GM21447 (cell line): ENCODE results near the gene ZNF831.

ENCODE experiments used
- ATAC-seq: cut with Tn5 transposase; IDR thresholded peaks from one replicate; pipeline ENCODE4 v1.9.1; 2021; ENCODE audit not compliant: unreplicated experiment

Gene ZNF831

DNA sequence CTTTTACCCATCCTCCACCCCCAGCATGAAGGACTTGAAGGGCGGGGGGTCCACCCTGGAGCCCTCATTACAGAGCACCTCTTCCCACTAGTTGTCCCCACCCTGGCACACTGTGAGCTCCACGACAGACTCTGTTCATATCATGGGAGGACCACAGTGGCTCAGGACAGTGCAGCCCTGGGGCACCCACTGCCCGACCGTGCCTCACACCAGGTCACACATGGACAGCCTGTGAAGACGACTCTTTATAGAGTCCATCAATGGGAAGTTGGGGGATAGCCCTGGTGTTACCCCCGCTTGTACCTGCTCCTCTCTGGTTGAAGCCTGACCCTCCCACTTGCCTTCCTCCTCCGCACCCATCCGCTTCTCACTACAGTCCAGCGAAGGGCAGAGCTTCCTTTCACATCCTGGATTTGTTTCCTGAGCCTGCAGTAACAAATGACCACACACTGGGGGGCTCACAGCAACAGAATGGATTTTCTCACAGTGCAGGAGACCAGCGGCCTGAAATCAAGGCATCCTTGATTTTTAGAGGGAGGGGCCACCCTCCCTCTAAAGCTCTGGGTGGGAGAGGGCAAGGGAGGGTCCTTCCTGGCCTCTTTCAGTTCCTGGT, 15.5 kb downstream of the ZNF831 start:
- no peak for ATAC-seq

DNA sequence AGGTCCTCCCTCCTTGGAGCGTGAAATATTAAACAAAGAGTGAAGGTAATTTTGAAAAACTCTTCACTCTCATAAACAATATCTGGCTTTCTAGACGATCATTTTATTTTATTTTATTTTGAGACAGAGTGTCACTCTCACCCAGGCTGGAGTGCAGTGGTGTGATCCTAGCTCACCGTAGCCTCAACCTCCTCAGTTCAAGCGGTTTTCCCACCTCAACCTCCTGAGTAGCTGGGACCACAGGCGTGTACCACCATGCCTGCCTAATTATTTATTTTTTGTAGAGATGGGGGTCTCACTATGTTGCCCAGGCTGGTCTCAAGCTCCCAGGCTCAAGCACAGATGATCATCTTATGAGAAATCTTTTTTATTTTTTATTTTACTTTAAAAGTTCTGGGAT, 16.4 kb downstream of the ZNF831 start:
- no peak for ATAC-seq

DNA sequence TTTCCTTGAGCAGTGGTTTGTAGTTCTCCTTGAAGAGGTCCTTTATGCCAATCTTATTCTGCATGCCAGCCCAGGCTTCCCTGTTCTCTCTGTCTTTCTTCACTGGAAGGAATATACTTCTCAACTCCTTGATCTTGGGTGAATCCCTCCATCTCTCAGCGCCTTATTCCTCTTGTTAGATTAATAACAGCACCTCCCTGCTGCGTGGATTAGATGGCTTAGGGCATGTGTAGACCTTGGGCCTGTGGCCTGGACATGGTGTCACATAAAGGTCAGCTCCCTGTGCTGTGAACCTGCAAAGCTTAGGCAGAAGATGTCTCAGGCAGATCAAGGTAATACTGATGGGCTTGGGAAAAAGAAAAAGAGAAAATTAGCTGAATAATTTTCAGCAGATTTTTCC, 18.3 kb downstream of the ZNF831 start:
- no peak for ATAC-seq

DNA sequence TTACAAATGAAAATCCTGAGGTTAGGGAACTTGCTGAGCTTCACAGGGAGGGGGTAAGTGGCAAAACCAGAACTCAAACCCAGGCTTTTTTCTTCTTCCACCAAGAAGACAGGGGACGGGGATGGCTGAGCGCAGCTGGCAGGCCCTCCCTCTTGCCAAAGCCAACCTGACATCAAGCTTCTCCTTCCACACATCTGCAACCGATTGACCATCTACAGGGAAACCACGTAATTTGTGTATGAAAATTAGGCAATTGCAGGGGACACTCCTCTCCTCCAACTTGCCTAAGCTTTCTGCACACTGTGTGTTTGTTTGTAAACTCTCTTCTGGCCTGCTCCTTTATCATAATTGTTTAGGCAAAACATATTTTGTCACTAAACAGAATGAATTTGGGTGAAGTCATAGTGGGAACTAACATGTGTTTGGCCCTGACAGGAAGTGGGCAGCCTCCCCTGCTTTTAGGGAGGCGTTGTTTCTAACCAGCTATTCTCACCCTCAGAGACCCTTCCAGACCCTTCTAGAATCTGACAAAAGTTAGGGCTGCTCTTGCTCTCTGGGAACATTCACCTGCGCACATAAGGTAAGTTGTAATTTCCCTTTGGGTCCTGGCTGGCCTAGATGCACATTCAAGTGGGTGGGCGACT, 18.9 kb downstream of the ZNF831 start:
- no peak for ATAC-seq

DNA sequence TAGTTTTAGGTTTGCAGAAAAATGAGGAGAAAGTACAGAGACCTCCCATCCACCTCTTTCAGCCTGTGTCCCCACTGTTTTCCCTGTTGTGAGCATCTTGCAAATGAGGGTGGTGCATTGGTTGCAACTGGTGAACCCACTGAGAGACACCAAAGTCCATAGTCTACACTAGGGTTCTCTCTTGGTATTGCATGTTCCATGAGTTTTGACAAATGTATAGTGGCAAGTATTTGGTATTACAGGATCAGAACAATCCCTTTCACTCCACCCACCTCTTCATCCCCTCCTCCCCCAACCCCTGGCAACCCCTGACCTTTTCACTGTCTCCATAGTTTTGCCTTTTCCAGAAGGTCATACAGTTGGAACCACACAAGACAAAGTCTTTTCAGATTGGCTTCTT, 20.1 kb downstream of the ZNF831 start:
- ATAC-seq, result no peak

DNA sequence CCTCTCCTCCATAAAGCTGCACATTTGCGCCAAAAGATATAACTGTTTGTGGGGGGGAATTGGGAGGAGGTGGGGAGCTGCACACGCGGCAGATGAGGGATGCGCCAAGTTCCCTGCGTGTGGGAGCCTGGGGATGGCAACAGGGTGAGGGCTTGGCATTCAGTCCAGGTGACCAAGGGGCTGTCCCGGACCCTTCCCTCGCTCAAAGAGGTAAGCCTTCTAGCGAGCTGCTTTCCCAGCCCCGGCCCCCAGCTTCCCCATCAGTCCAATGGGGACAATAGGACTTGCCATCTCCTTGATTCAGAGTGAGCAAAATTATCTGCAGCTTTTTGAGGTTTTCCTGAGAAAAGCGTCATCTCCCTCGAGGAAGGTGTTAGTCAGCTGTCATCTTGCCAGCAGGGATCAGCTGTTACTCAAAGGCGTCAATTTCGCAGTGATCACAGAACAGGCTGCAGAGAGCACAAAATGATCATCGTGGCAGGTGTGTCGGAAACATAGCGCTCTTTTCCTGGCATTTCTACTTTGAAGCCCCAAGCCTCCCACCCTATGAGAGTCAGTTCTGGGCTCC, 21.3 kb downstream of the ZNF831 start:
- no peak for ATAC-seq

DNA sequence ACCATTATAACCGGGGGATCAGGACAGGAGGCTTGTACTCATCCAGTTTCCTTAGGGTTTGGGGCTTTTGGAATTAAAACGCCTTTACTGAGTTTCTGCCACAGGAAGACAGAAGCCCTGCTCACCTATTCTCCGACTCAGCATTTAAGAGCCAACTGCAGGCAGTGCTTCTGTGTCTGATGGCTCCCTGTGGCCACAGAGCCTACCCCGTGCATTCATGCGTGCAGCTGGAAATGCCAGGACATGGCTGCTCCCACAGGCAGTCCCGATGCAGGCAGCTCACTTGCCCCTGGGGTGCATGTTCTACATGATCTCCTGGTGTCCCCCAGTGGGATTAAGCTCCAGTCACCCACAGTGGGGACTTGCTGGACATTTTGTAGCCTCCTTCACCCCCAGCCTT, 22.2 kb downstream of the ZNF831 start:
- ATAC-seq, result no peak

DNA sequence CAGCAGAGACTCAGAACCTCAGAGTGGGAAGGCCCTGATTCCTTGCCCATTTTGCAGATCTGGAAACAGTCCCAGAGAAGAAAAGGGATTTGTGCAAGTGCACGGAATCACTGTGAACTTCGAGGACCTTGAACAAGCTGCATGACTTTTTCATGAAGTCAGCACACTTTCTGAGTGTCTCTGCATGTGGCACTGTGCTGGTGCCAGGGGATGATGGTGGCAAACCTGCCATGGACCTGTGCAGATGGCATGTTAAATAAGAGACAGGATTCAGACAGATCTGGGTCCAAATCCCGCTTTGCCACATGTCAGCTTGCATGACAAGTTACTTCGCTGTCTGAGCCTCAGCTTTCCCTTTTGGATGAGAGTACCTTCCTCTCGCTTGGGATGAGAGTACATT, 26.8 kb downstream of the ZNF831 start:
- no peak for ATAC-seq

DNA sequence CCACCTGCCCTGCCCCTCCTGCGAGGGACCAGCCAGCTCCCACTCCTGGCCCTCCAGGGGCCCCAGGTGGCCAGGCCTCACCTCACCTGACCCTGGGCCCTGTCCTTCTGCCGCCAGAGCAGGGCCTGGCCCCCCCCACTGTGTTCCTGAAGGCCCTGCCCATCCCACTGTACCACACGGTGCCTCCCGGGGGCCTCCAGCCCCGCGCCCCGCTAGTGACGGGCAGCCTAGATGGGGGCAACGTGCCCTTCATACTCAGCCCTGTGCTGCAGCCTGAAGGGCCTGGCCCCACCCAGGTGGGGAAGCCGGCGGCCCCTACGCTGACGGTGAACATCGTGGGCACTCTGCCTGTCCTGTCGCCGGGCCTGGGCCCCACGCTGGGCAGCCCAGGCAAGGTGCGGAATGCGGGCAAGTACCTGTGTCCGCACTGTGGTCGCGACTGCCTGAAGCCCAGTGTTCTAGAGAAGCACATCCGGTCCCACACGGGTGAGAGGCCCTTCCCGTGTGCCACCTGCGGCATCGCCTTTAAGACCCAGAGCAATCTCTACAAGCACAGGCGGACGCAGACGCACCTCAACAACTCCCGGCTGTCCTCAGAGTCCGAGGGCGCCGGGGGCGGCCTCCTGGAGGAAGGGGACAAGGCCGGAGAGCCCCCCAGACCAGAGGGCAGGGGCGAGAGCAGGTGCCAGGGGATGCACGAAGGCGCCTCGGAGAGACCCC, 27.6 kb downstream of the ZNF831 start:
- ATAC-seq, result no peak

DNA sequence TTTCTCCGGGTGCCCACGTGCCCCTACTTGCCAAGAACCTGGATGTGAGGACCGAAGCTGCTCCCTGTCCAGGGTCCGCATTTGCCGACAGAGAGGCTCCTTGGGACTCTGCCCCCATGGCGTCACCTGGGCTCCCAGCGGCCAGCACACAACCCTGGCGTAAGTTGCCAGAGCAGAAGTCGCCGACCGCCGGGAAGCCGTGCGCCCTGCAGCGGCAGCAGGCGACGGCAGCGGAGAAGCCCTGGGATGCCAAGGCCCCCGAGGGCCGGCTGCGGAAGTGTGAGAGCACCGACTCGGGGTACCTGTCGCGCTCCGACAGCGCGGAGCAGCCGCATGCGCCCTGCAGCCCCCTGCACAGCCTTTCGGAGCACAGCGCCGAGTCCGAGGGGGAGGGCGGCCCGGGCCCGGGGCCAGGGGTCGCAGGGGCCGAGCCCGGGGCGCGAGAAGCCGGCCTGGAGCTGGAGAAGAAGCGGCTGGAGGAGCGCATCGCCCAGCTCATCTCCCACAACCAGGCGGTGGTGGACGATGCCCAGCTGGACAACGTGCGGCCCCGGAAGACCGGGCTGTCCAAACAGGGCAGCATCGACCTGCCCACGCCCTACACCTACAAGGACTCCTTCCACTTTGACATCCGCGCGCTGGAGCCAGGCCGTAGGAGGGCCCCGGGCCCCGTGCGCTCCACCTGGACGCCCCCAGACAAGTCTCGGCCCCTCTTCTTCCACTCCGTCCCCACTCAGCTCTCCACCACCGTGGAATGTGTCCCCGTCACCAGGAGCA, 28.3 kb downstream of the ZNF831 start:
- ATAC-seq, result no peak

DNA sequence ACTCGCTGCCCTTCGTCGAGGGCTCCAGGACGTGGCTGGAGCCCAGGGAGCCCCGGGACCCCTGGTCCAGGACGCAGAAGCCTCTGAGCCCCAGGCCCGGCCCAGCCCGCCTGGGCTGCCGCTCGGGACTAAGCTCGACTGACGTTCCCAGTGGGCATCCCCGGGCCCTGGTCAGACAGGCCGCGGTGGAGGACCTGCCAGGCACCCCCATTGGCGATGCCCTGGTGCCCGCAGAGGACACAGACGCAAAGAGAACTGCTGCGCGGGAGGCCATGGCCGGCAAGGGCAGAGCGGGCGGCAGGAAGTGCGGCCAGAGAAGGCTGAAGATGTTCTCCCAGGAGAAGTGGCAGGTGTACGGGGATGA, 28.9 kb downstream of the ZNF831 start:
- ATAC-seq, result no peak

DNA sequence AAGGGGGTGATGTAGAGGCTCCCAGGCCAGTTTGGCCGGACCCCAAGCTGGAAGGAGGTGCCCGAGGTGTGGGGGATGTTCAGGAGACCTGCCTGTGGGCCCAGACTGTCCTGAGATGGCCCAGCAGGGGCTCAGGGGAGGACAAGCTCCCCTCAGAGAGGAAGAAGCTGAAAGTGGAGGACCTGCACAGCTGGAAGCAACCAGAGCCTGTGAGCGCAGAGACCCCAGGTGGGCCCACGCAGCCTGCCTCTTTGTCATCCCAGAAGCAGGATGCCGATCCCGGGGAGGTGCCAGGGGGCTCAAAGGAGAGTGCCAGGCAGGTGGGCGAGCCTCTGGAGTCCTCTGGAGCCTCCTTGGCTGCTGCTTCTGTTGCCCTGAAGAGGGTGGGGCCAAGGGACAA, 29.7 kb downstream of the ZNF831 start:
- ATAC-seq, result no peak

DNA sequence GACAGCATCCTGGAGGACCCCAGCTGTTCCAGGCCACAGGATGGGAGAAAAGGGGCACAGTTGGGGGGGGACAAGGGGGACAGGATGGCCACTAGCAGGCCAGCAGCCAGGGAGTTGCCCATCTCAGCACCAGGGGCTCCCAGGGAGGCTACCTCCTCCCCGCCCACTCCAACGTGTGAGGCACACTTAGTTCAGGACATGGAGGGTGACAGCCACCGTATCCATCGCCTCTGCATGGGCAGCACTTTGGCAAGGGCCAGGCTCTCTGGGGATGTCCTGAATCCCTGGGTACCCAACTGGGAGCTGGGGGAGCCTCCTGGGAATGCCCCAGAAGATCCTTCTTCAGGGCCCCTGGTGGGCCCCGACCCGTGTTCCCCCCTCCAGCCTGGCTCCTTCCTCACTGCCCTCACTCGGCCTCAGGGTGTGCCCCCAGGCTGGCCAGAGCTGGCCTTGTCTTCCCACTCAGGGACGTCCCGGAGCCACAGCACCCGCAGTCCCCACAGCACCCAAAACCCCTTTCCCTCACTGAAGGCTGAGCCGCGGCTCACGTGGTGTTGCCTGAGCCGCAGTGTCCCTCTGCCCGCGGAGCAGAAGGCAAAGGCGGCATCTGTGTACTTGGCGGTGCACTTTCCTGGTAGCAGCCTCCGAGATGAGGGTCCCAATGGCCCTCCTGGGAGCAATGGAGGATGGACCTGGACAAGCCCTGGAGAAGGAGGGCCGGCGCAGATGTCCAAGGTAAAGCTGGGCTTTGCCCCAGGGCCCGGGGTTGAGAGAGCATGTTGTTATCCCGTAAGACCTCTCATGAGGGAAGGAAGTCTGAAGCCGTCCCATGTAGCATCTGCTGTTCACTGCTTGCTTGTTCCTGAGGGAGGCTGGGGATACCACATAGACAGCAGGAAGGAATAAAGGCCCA, 30.7 kb downstream of the ZNF831 start:
- no peak for ATAC-seq

DNA sequence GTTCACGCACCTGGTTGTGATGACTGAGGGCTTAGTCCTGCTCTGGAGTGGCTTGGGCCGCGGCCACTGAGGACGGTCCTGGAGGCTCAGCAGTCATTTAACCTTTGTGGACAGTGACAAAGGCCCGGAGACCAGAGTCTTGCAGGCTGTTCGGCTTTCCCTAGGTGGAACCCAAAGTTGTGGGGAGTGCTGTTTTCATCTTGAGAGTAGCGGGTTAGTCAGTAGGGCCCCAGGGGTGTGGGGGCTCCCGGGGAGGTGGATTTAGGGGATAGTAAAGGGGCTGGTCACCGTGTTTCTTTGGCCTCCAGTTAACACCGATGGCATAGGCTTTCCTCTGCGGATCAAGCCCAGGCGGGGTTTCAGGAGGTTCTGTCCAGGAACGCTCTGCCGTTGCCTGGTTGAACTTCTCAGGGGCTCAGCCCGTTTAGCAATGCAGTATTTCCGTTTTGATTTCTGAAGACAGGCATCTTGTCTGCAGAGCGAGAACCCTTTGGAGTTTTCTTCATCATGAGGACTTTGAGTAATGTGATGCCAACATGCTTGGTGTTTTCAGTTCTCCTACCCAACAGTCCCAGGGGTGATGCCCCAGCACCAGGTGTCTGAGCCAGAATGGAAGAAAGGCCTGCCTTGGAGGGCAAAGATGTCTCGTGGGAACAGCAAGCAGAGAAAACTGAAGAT, 31.8 kb downstream of the ZNF831 start:
- ATAC-seq, result no peak

DNA sequence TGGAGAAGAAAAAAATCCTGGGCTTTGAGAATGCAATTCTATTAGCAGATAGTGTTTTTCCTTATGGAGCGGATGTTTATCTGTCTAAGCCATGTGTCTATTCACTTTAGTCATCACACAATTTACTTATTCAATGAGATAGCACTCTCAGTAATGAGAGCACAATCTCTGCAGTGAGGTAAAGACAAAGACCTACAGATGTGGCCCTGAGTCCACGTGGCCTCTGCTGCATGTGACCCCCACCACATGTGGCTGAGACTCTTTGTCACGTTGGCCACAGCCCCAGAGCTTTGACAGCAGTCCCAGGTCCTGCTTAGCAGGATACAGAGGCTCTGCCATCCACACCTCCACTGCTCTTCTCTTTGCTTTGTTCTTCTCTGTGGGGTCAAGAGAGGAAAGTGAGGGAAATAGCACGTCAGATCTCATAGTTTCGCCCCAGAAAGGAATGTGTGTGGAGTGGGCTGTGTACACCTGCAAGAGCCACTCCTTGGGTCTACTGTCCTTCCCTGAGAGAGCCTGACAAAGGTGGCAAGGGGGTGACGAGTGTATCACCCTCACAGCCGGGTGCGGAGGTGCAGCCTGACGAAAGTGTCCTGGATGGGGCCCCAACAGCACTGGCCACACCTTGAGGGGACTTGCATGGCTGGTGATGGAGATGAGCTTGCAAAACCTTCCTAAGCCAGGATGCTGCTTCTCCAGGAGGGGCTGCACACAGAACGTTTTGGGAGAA, 40.7 kb downstream of the ZNF831 start:
- ATAC-seq, result no peak

DNA sequence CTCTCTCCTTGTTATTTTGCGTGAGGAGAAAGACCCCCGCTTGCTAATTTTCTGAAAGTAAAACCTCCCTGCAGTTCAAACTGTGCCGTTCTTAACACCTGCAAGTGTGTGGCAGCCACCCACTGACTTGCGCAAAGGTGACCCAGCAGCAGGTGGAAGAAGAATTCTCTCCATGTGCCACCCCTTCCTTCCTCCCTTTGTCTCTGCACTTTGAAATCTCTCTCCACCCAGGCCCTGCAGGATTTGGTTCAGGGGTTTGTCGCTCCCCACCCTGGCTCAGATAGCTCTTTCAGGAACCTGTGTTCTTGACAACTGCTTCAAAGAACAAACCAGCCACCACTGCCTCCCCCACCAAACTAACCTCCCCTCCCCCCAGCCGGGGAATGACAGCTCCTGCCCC, 41.4 kb downstream of the ZNF831 start:
- no peak for ATAC-seq

DNA sequence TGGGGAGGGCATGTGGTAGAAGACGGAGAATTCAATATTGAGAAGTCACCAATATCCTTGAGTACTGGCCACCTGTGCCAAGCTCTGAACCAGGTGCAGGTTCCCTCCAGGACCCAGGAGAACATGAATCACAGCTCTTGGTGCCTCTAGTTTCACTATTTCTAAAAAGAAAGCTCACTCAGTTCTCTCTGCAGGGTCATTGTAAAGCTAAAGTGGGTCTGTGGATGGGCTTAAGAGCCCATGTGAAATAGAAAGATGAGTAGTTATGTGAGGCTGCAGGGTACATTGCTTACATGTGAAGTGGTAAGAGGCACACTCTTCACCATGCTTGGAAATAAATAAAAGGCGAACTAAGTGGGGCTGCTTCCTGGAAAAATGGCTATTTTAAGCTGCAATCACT, 43.6 kb downstream of the ZNF831 start:
- no peak for ATAC-seq

DNA sequence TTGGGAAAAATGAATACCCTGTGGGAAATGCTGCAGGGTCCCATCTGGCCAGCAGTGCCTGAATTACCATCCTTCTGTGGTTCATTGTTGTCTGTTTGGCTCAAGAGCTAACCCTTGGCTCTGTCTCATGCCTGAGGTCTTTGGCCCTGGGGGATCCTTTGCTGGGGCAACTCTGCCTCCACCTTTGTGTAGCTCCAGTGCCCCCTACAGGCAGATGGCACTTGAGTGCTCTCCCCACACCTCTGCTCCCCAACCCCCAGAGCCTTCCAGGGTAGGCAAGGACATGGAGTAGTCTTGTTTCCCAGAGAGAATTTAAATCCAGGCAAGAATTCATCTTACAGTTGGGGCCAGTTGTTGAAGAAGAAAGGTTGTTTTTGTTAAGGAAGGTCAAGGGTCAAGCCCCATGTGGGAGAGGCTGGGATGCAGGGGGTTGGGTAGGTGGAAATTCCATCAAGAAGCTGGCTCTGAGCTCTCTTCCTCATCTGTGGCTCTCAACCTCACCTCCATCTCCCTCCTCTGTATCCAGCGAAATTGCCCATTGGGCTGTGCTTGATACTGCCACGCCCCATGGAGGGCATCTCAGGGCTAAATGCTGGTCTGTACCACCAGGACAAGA, 44.2 kb downstream of the ZNF831 start:
- ATAC-seq, result no peak

DNA sequence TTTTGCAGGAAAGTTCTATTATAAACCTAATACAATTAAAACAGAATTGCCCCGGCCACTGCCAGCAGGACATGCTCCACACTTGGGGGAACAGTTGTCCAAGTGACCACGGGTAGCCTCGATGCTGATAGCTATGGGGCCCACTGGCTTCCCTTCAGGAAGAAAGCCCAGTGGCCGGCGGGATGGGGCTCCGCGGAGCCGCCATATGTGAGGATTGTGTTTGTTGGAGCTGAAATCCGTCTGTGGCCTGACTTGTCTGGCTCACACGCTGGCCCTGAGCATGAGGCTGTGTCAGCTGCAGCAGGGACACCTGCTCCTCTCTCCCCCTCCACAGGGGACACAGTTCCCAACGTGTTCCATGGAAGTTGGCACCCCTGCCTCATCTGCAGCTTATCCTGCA, 46.6 kb downstream of the ZNF831 start:
- no peak for ATAC-seq
